ENCODE data around the gene ADAMTS9.

Gene ADAMTS9, protein sequence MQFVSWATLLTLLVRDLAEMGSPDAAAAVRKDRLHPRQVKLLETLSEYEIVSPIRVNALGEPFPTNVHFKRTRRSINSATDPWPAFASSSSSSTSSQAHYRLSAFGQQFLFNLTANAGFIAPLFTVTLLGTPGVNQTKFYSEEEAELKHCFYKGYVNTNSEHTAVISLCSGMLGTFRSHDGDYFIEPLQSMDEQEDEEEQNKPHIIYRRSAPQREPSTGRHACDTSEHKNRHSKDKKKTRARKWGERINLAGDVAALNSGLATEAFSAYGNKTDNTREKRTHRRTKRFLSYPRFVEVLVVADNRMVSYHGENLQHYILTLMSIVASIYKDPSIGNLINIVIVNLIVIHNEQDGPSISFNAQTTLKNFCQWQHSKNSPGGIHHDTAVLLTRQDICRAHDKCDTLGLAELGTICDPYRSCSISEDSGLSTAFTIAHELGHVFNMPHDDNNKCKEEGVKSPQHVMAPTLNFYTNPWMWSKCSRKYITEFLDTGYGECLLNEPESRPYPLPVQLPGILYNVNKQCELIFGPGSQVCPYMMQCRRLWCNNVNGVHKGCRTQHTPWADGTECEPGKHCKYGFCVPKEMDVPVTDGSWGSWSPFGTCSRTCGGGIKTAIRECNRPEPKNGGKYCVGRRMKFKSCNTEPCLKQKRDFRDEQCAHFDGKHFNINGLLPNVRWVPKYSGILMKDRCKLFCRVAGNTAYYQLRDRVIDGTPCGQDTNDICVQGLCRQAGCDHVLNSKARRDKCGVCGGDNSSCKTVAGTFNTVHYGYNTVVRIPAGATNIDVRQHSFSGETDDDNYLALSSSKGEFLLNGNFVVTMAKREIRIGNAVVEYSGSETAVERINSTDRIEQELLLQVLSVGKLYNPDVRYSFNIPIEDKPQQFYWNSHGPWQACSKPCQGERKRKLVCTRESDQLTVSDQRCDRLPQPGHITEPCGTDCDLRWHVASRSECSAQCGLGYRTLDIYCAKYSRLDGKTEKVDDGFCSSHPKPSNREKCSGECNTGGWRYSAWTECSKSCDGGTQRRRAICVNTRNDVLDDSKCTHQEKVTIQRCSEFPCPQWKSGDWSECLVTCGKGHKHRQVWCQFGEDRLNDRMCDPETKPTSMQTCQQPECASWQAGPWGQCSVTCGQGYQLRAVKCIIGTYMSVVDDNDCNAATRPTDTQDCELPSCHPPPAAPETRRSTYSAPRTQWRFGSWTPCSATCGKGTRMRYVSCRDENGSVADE (N-terminal part only)

DNA sequence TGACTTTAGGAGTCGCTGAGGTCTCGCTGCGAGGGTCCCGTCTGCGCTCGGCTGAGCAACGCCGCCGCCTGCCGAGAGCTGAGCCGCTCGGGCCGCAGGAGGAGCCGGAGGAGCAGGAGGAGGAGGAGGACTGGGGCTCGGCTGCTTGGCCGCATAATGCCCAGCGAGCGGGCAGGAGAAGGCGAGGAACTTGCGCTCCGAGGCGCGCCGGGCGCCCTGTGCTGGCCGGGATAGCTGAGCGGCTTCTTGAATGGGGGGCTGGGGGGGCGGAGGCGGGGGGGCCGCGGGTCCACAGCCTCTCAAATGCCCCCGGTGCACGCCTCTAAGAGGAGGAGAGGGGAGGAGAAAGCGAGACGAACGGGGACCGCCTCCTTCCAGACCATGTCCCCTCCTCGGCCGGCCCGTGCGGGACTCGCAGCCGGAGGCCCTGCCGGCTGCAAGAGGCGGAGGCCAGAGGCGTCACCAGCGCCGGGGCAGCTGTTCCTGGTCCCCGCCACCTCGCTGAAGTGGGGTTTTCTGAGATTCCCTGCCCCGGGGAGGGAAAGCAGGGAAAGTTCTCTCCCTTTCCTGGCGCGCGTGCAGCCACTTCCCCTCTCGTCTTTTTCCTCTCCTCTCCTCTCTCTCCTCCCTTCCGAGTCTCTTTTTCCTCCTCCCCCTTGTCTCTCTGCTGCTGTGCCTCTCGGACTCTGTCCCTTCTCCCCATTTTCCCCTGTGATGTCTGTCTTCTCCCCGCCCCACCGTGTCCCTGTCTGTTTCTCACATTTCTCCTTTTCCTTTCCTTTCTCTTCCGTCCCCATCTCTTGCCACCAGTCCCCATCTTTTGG lies at the start of gene ADAMTS9:
Gene ADAMTS9 (minus strand): TSS at position 220 of the 824 bp plus-strand sequence. CDS start 343 bp downstream, outside the sequence.
- H3K27me3 ChIP-seq (ENCODE audit: low read depth, low read length): peaks cover 4% of the 10 kb centered on the region; the same call in 1 of the 2 replicates
- H3K4me3 ChIP-seq (ENCODE audit: low read length): no peak within 1 kb of the TSS
- no peak within 1 kb of the TSS for H3K4me2 ChIP-seq (ENCODE audit: low read length)

DNA sequence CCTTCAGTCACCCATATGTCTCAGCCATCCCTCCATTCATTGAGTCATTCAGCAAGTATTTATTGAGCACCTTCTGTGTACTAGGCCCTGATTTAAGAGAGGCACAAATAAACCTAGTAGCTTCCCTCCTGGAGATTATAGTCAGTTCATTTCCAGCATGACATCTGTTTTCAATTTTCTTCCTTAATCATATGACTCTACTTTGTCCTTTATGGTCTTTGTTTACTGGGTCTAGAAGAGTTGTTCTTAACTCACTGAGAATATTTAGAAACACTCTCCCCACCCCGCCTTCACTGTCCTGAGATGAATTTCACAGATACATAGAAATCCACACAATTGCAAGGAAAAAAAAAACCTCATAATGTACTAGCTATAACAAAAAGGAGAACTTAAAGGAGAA lies 44.8 kb upstream of the ADAMTS9 start:
- Histone ChIP-seq H3K4me3 (ENCODE audit: low read length) (no peak overlapping the region), H3K27me3 (ENCODE audit: low read depth, low read length) (no peaks in the 10 kb centered on the region), H3K4me1 (ENCODE audit: low read length) (no peaks in the 10 kb centered on the region), H3K79me2 (ENCODE audit: low read length) (no peaks in the 10 kb centered on the region), H3K36me3 (replicated peaks; ENCODE audit: low read depth, low read length) (no peaks in the 10 kb centered on the region), H3K9me3 (ENCODE audit: insufficient read depth, low read length) (no peaks in the 10 kb centered on the region), H3K27ac (ENCODE audit: low read length) (no peak overlapping the region), H3K9ac (ENCODE audit: low read length) (no peak overlapping the region), H4K20me1 (ENCODE audit: insufficient read depth, low read length) (no peaks in the 10 kb centered on the region), H2AFZ (ENCODE audit: low read depth, low read length) (no peak overlapping the region), H3K4me2 (ENCODE audit: low read length) (no peak overlapping the region)
- TF ChIP-seq, protein P1, sequence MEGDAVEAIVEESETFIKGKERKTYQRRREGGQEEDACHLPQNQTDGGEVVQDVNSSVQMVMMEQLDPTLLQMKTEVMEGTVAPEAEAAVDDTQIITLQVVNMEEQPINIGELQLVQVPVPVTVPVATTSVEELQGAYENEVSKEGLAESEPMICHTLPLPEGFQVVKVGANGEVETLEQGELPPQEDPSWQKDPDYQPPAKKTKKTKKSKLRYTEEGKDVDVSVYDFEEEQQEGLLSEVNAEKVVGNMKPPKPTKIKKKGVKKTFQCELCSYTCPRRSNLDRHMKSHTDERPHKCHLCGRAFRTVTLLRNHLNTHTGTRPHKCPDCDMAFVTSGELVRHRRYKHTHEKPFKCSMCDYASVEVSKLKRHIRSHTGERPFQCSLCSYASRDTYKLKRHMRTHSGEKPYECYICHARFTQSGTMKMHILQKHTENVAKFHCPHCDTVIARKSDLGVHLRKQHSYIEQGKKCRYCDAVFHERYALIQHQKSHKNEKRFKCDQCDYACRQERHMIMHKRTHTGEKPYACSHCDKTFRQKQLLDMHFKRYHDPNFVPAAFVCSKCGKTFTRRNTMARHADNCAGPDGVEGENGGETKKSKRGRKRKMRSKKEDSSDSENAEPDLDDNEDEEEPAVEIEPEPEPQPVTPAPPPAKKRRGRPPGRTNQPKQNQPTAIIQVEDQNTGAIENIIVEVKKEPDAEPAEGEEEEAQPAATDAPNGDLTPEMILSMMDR (IDR thresholded peaks at IDR 0.05; ENCODE audit: low read depth, low read length): no peak
- TF ChIP-seq EZH2phosphoT487 (IDR thresholded peaks at IDR 0.05; ENCODE audit: low read depth): no peak

More for the DNA sequence above, at the start of gene ADAMTS9:
- no peak within 1 kb of the TSS for H3K27ac ChIP-seq (ENCODE audit: low read length)
- H3K9me3 ChIP-seq (ENCODE audit: insufficient read depth, low read length): no peaks in the 10 kb centered on the region
- no peak within 1 kb of the TSS for H2AFZ ChIP-seq (ENCODE audit: low read depth, low read length)
- H3K79me2 ChIP-seq (ENCODE audit: low read length): no peaks in the 10 kb centered on the region
- no peak within 1 kb of the TSS for H3K9ac ChIP-seq (ENCODE audit: low read length)
- TF ChIP-seq, protein P1 (IDR thresholded peaks at IDR 0.05; ENCODE audit: low read depth, low read length): no peak
- TF ChIP-seq EZH2phosphoT487 (IDR thresholded peaks at IDR 0.05; ENCODE audit: low read depth): no peak
- H3K4me1 ChIP-seq (ENCODE audit: low read length): peaks cover 5% of the 10 kb centered on the region; the same call in 1 of the 2 replicates
- no peaks in the 10 kb centered on the region for H3K36me3 ChIP-seq (replicated peaks; ENCODE audit: low read depth, low read length)
- no peaks in the 10 kb centered on the region for H4K20me1 ChIP-seq (ENCODE audit: insufficient read depth, low read length)

DNA sequence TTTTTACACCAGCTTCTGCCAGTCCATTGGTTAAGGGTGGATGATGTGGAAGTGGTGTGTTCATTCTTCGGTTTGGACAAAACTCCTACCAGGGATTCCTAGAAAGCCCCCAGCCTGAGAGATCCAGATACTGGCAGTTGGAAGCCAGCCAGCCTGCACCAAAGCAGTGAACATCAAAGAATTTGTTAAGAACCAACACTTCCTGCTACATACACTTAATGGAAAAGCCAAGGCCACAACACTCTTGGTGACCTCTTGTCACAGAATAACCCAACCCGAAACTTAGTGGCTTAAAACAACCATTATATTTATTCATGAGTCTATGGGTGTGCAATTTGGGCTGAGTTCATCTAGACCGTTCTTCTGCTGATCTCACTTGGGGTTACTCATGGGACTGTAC lies 42.9 kb upstream of the ADAMTS9 start:
- Histone ChIP-seq H3K4me3 (ENCODE audit: low read length) (no peak overlapping the region), H3K27me3 (ENCODE audit: low read depth, low read length) (no peaks in the 10 kb centered on the region), H3K4me2 (ENCODE audit: low read length) (no peak overlapping the region), H4K20me1 (ENCODE audit: insufficient read depth, low read length) (no peaks in the 10 kb centered on the region), H3K9me3 (ENCODE audit: insufficient read depth, low read length) (no peaks in the 10 kb centered on the region), H3K9ac (ENCODE audit: low read length) (no peak overlapping the region), H3K79me2 (ENCODE audit: low read length) (no peaks in the 10 kb centered on the region), H3K27ac (ENCODE audit: low read length) (no peak overlapping the region), H3K4me1 (ENCODE audit: low read length) (no peaks in the 10 kb centered on the region), H2AFZ (ENCODE audit: low read depth, low read length) (no peak overlapping the region), H3K36me3 (replicated peaks; ENCODE audit: low read depth, low read length) (no peaks in the 10 kb centered on the region)
- TF ChIP-seq EZH2phosphoT487 (IDR thresholded peaks at IDR 0.05; ENCODE audit: low read depth): no peak
- TF ChIP-seq, protein P1 (IDR thresholded peaks at IDR 0.05; ENCODE audit: low read depth, low read length): no peak

Measured in OCI-LY3 (cell line).